Lung (tissue), 12 donors: Measurements from ENCODE around the gene OAS2. TPM values are rescaled to one million over a fixed set of nuclear protein-coding genes. Genes with fewer than 3 reads are reported as not detected.
A peak's percentile ranks its signal among the peaks of the same experiment; 100 is the strongest.

Experiments used
- ATAC-seq: fragments of 200-7000 bp; cut with Tn5 transposase; one replicate; pipeline ENCODE4 v1.9.1; 2020; ENCODE audit warnings: moderate number of reproducible peaks; ENCODE audit not compliant: insufficient read depth, low FRiP score
- DNase-seq, 3 donors: peaks; one replicate each; pipeline ENCODE4 v3.0.0-alpha.2; 2013 to 2017
- H3K27ac ChIP-seq, 2 donors: one replicate each; pipeline ENCODE4 v1.5.1; 2013; ENCODE audit warnings: mild to moderate bottlenecking in 2 of 2, moderate library complexity in 2 of 2, control low read depth in 1 of 2, inconsistent platforms in 1 of 2, low read depth in 1 of 2, low read length in 1 of 2
- H3K27me3 ChIP-seq, 3 donors: one replicate each; pipeline ENCODE4 v1.5.1; 2013; ENCODE audit warnings: low read length in 2 of 3; ENCODE audit not compliant: control insufficient read depth in 3 of 3, insufficient read depth in 3 of 3
- H3K36me3 ChIP-seq, 4 donors: one replicate each; pipeline ENCODE4 v1.5.1; 2013; ENCODE audit warnings: low read length in 4 of 4, mild to moderate bottlenecking in 1 of 4, moderate library complexity in 1 of 4; ENCODE audit not compliant: control insufficient read depth in 4 of 4, insufficient read depth in 4 of 4
- H3K4me1 ChIP-seq, 5 donors: one replicate each; pipeline ENCODE4 v1.5.1; 2013; ENCODE audit warnings: low read length in 5 of 5, mild to moderate bottlenecking in 2 of 5, moderate library complexity in 1 of 5; ENCODE audit not compliant: control insufficient read depth in 5 of 5, insufficient read depth in 5 of 5
- H3K4me3 ChIP-seq: one replicate; pipeline ENCODE4 v1.5.1; 2013; ENCODE audit warnings: mild to moderate bottlenecking, control low read depth, moderate library complexity
- H3K9ac ChIP-seq, 2 donors: one replicate each; pipeline ENCODE4 v1.5.1; 2013; ENCODE audit warnings: low read length in 2 of 2, control low read depth in 1 of 2; ENCODE audit not compliant: insufficient read depth in 1 of 2
- H3K9me3 ChIP-seq, 4 donors: one replicate each; pipeline ENCODE4 v1.5.1; 2013; ENCODE audit warnings: low read length in 3 of 4, mild to moderate bottlenecking in 1 of 4, moderate library complexity in 1 of 4; ENCODE audit not compliant: control insufficient read depth in 4 of 4, insufficient read depth in 3 of 4
- WGBS, 2 donors: extraction: QIAGEN DNeasy Blood & Tissue Kit; methylation state at CpG; one replicate each; pipeline ENCODE4 v1.1.7; 2013; 5-methylcytosine and 5-hydroxymethylcytosine counted together
- polyA plus RNA-seq, 2 donors: library from polyadenylated mRNA; stranded (reverse); fragments of 200-250 nt; gene quantifications; one replicate each; pipeline ENCODE4 v1.2.1, GENCODE V29; 2013
- total RNA-seq, 2 donors: library from RNA; depleted of rRNA in 1 of 2; stranded (reverse); fragments of >200 nt in 1 of 2; gene quantifications; one replicate each; pipeline ENCODE4 v1.2.1, GENCODE V29; 2014 to 2021
- TF ChIP-seq, protein P1 (sequence below): IDR thresholded peaks from 2 replicates; pipeline ENCODE4 v1.5.1; 2012; ENCODE audit warnings: mild to moderate bottlenecking; ENCODE audit errors: control extremely low read depth, extremely low read depth
- donor health status: control.
- donor health status: control.
- donor health status: Bipolar disorder and iron deficiency.
- donor health status: healthy.
- donor health status: DM: yes; HTN: yes; CAD: no.

Gene OAS2
- total and polyA plus RNA-seq, 4 donors: 9.8 to 25.9 (median 16.1) TPM

- TF ChIP-seq, protein P1, sequence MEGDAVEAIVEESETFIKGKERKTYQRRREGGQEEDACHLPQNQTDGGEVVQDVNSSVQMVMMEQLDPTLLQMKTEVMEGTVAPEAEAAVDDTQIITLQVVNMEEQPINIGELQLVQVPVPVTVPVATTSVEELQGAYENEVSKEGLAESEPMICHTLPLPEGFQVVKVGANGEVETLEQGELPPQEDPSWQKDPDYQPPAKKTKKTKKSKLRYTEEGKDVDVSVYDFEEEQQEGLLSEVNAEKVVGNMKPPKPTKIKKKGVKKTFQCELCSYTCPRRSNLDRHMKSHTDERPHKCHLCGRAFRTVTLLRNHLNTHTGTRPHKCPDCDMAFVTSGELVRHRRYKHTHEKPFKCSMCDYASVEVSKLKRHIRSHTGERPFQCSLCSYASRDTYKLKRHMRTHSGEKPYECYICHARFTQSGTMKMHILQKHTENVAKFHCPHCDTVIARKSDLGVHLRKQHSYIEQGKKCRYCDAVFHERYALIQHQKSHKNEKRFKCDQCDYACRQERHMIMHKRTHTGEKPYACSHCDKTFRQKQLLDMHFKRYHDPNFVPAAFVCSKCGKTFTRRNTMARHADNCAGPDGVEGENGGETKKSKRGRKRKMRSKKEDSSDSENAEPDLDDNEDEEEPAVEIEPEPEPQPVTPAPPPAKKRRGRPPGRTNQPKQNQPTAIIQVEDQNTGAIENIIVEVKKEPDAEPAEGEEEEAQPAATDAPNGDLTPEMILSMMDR: no peak
- Histone ChIP-seq H3K9ac (no peak overlapping the region), H3K27ac (no peak overlapping the region), H3K4me3 (no peak overlapping the region), H3K36me3 (peaks cover 0 to 1% (median under 1%) of the 10 kb centered on the region in 4 donors), H3K9me3 (no peaks in the 10 kb centered on the region), H3K4me1 (peaks cover 0 to 13% (median 3%) of the 10 kb centered on the region in 5 donors), H3K27me3 (no peaks in the 10 kb centered on the region)
- no peak for DNase-seq
- no peak for ATAC-seq
- WGBS, 2 donors: 21 to 30% methylated on average over 2 of the region's 2 CpGs
These were observed 41.4 kb upstream of the OAS2 start for GRCh38 chr12:112936927-112937326.

DNA sequence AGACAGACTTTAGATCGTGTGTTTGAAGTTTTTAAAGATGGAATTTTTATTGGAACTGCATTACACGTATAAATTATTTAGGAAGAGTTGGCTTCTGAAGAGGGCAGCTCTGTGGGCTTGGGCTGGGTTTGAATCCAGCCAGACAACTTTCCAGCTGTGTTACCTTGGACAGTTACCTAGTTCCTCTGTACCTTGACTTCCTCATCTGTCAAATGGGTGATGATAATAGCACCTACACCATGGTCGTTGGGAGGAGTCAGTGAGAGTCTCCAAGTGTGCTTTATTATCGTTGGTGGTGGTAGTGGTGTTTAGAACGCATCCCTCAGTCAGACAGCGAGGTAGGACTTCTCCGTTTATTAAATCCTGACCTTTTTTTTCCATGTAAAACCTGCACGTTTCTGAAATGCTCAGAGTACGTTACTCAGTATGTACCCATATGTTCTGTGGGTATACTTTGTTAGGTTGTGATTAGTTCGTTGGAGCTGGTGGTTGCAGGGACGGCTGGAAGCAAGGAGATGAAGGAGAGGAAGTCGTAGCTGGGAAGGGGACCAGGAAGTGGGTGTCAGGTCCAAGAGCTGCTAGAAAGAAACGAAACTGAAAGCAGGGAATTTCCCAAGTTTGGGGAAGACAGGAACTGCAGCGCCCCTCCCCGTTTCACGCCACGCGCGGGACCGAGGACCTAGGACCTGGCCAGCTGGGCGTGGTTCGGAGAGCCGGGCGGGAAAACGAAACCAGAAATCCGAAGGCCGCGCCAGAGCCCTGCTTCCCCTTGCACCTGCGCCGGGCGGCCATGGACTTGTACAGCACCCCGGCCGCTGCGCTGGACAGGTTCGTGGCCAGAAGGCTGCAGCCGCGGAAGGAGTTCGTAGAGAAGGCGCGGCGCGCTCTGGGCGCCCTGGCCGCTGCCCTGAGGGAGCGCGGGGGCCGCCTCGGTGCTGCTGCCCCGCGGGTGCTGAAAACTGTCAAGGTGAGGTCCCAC is 40.3 kb upstream of the OAS2 start, which contains the start of gene OAS3:
Gene OAS3 (plus strand): TSS at position 734 of the 979 bp plus-strand sequence. CDS start 57 bp downstream, at position 791.
- peak within 1 kb of the TSS; percentile 39 to 88 for H3K27ac ChIP-seq
- ATAC-seq (peak; percentile 91), DNase-seq (peak; percentile 84 to 94 (median 92))
- H3K9ac ChIP-seq: peak within 1 kb of the TSS in 1 of 2 donors; percentile 79
- TF ChIP-seq, protein P1: no peak
- H3K27me3 ChIP-seq: no peaks in the 10 kb centered on the region
- H3K9me3 ChIP-seq: no peaks in the 10 kb centered on the region
- peaks cover 0 to 3% (median 1%) of the 10 kb centered on the region in 4 donors for H3K36me3 ChIP-seq
- H3K4me1 ChIP-seq: peaks cover 0 to 13% (median 3%) of the 10 kb centered on the region in 5 donors
- WGBS, 2 donors: 7 to 8% methylated on average over 49 to 50 of the region's 50 CpGs
- H3K4me3 ChIP-seq: peak within 1 kb of the TSS; percentile 66

DNA sequence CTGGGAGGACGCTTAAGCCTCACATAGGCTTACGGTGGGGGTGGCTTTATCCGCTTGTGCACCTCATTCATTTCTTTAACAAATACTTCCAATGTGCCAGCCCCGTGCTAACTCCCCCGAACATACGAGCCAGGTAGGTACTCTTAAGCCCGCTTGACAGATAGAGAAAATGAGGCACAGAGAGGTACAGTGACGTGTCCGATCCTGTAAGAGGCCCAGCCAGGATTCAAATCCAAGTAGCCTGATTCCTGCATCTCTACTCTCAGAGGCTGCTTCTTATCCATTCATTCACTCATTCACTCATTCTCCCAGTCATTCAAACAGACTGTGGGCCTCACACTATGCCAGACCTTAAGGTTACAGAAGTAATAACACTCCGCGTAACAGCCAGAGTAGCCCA is 39.6 kb upstream of the OAS2 start:
- Histone ChIP-seq H3K27me3 (no peaks in the 10 kb centered on the region), H3K9ac (peak overlapping the region in 1 of 2 donors; percentile 79), H3K4me3 (peak overlapping the region; percentile 66), H3K4me1 (peaks cover 0 to 13% (median 3%) of the 10 kb centered on the region in 5 donors), H3K27ac (peak overlapping the region; percentile 30 to 88), H3K36me3 (peaks cover 0 to 4% (median 2%) of the 10 kb centered on the region in 4 donors), H3K9me3 (no peaks in the 10 kb centered on the region)
- TF ChIP-seq, protein P1: no peak
- WGBS, 2 donors: 14 to 27% methylated on average over 11 of the region's 11 CpGs
- ATAC-seq (no peak), DNase-seq (peak in 2 of 3 donors; percentile 11 to 25)
